Ascending aorta (tissue), 2 donors: ENCODE results near the gene CSNK1G2. TPM values are rescaled to one million over a fixed set of nuclear protein-coding genes. Genes with fewer than 3 reads are reported as not detected.

ENCODE experiments used
- DNase-seq, 2 donors: peaks; one replicate each; pipeline ENCODE4 v3.0.0-alpha.2; 2019; ENCODE audit warnings: low spot score in 2 of 2
- H3K27ac ChIP-seq, 2 donors: fragments of 200-600 bp; sonication (generic); one replicate each; pipeline ENCODE4 v1.5.1; 2016 to 2017; ENCODE audit warnings: mild to moderate bottlenecking in 1 of 2
- H3K27me3 ChIP-seq: fragments of 200-600 bp; sonication (generic); one replicate; pipeline ENCODE4 v1.5.1; 2017
- H3K36me3 ChIP-seq, 2 donors: fragments of 200-600 bp; sonication (generic); one replicate each; pipeline ENCODE4 v1.5.1; 2016
- H3K4me1 ChIP-seq, 2 donors: fragments of 200-600 bp; sonication (generic); one replicate each; pipeline ENCODE4 v1.5.1; 2016 to 2017; ENCODE audit warnings: mild to moderate bottlenecking in 1 of 2
- H3K4me3 ChIP-seq, 2 donors: fragments of 200-600 bp; sonication (generic); one replicate each; pipeline ENCODE4 v1.5.1; 2016 to 2017; ENCODE audit warnings: mild to moderate bottlenecking in 1 of 2
- H3K9me3 ChIP-seq, 2 donors: fragments of 200-600 bp; sonication (generic); one replicate each; pipeline ENCODE4 v1.5.1; 2016
- intact Hi-C: fragments of 100-400 bp; cut with DNase I; formaldehyde crosslinking; loops from one replicate; pipeline ENCODE4 v1.15.1; 2023
- total RNA-seq: library from RNA; depleted of rRNA; stranded (reverse); fragments of >200 nt; gene quantifications from one replicate; pipeline ENCODE4 v1.1.0, GENCODE V29; 2016
- TF ChIP-seq, protein P1 (sequence below), 3 experiments: fragments of 200-600 bp in 2 of 3; fragments of 450-650 bp in 1 of 3; sonication (generic) in 2 of 3; IDR thresholded peaks; one replicate each; pipeline ENCODE4 v1.5.1; 2016 to 2019; ENCODE audit warnings: antibody characterized with exemption in 3 of 3, mild to moderate bottlenecking in 1 of 3, moderate library complexity in 1 of 3

CSNK1G2 gene
- total RNA-seq, 1 donor from 2014 or later: 79.6 TPM

DNA sequence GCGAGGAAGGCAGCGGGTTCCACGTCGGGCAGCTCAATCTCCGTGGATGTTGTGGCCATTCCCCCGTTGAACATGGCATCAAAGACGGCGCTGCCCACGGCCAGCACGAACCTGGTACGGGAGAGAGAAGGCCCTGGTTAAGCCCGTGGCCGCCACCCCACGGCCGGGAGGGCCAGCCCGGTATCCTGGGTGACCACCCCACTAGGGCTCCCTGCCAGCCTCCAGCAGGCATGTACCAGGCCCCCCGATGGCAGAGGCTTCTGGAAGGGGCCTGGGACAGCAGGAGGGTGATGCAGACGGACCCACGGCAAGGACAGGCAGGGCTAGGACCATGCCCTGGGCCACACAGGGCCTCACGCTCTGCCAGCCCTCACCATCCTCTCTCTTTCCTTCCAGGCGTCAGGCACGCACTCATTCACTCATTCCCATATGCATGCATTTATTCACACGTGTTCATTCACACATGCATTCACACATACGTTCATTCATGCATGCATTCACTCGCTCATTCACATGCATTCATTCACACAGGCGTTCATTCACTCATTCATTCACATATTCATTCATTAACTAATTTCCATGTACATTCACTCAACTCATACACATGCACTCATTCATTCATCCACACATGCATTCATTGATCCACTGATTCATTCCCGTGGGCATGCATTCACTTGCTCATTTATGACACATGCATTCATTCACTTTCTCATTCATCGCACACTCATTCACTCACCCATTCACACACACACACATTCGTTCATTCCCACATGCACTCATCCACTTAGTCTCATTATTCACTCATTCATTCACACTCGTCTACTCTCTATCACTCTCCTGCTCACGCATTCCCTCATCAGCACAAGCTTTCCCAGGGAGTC, 56.6 kb downstream of the CSNK1G2 start:
- H3K27ac ChIP-seq: no peak overlapping the region

DNA sequence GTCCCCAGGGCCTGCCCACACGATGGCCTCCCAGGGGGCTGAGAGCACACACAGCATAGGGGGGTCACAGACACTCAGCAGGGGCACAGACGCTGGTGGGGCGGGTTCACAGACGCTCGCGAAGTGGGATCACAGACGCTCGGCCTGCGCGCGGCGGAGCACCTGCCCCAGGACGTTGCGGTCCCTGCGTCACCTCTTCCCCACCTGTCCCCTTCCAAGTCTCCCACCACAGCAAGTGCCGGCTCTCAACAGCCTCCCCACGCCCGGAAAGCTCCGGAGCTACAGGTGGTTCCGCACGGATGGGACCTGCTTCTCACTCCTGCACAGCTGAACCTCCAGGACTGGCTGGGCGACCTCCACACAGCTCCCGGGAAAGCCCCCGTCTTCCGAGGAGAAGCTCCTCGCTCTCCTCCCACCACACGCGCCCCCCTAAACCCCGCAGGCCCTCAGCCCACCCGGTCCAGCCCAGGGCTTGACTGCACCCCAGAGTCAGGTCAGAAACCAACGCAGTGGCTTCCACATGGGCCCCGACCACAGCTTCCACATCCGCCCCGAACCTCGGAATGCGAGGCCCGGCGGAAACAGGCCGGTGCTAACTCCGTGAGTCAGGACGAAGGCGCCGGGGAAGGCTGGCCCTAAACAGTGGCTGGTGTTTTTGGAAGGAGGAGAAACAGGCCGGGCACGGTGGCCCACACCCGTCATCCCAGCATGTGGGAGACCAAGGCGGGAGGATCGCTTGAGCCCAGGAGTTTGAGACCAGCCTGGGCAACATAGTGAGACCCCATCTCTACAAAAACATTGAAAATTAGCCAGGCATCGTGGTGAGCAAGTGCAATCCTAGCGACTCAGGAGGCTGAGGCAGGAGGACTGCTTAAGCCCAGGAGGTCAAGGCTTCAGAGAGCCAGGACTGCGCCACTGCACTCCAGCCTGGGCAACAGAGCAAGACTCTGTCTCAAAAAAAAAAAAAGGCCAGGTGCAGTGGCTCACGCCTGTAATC, 58.0 kb downstream of the CSNK1G2 start:
- no peaks in the 10 kb centered on the region for H3K9me3 ChIP-seq
- H3K4me3 ChIP-seq: no peak overlapping the region
- no peaks in the 10 kb centered on the region for H3K4me1 ChIP-seq
- H3K27me3 ChIP-seq: no peaks in the 10 kb centered on the region
- no peak overlapping the region for H3K27ac ChIP-seq
- TF ChIP-seq, protein P1, sequence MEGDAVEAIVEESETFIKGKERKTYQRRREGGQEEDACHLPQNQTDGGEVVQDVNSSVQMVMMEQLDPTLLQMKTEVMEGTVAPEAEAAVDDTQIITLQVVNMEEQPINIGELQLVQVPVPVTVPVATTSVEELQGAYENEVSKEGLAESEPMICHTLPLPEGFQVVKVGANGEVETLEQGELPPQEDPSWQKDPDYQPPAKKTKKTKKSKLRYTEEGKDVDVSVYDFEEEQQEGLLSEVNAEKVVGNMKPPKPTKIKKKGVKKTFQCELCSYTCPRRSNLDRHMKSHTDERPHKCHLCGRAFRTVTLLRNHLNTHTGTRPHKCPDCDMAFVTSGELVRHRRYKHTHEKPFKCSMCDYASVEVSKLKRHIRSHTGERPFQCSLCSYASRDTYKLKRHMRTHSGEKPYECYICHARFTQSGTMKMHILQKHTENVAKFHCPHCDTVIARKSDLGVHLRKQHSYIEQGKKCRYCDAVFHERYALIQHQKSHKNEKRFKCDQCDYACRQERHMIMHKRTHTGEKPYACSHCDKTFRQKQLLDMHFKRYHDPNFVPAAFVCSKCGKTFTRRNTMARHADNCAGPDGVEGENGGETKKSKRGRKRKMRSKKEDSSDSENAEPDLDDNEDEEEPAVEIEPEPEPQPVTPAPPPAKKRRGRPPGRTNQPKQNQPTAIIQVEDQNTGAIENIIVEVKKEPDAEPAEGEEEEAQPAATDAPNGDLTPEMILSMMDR (IDR thresholded peaks at IDR 0.05): no peak
- intact Hi-C loops: no loop called here
- no peak for DNase-seq
- H3K36me3 ChIP-seq: peaks cover 26 to 40% of the 10 kb centered on the region in 2 donors

More for the DNA sequence above, 56.6 kb downstream of the CSNK1G2 start:
- H3K36me3 ChIP-seq: peaks cover 26 to 43% of the 10 kb centered on the region in 2 donors
- no peaks in the 10 kb centered on the region for H3K9me3 ChIP-seq
- TF ChIP-seq, protein P1 (IDR thresholded peaks at IDR 0.05): no peak
- H3K4me3 ChIP-seq: no peak overlapping the region
- H3K27me3 ChIP-seq: no peaks in the 10 kb centered on the region
- intact Hi-C loops: no loop called here
- H3K4me1 ChIP-seq: no peaks in the 10 kb centered on the region
- DNase-seq: no peak

DNA sequence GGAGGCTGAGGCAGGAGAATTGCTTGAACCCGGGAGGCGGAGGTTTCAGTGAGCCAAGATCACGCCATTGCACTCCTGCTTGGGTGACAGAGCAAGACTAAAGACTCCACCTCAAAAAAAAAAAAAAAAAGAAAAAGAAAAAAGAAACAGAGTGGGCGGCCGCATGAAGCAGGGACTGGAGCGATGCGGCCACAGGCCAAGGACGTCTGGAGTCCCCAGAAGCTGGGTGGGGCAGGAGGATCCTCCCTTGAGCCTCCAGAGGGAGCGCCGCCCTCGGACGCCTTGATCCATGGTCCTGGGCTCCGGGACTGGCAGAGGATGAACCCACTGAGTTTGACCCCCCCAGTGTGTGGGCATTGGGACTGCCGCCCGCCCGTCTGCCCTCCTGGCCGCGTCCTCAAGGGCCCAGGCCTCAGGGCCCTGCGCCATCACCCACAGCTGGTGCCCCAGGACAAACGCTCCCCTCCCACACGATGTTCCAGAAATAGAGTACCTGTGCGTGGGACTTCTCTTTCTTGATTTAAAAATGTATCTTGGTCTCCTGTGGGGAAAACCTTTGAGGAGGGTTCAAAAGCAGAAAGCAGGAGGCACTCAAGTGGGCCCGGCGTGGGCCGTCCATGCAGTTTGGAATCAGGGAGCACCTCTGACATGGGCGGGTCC, 59.0 kb downstream of the CSNK1G2 start:
- TF ChIP-seq, protein P1 (IDR thresholded peaks at IDR 0.05): no peak
- H3K9me3 ChIP-seq: no peaks in the 10 kb centered on the region
- intact Hi-C loops: no loop called here
- no peak for DNase-seq
- H3K27ac ChIP-seq: no peak overlapping the region
- H3K36me3 ChIP-seq: peaks cover 26 to 38% of the 10 kb centered on the region in 2 donors
- H3K4me1 ChIP-seq: no peaks in the 10 kb centered on the region
- no peak overlapping the region for H3K4me3 ChIP-seq
- no peaks in the 10 kb centered on the region for H3K27me3 ChIP-seq

DNA sequence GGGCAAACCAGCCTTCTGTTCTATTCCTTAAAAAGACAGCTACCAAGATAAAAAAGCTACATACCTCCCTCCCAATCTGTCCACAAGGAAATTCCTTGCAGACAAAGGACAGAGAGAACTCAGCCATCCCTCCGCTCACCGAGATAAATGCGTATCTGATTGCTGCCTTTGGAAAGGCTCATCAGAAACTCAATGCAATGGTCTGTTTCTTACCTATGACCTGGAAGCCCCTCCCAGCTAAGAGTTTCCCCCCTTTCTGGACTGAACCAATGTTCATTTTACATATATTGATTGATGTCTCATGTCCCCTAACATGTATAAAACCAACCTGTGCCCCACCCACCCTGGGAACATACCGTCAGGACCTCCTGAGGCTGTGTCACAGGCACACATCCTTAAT, 62.9 kb downstream of the CSNK1G2 start:
- DNase-seq: no peak
- Histone ChIP-seq H3K9me3 (no peaks in the 10 kb centered on the region), H3K27me3 (no peaks in the 10 kb centered on the region), H3K27ac (no peak overlapping the region), H3K4me1 (no peaks in the 10 kb centered on the region), H3K36me3 (peaks cover 18 to 24% of the 10 kb centered on the region in 2 donors), H3K4me3 (no peak overlapping the region)
- TF ChIP-seq, protein P1 (IDR thresholded peaks at IDR 0.05): no peak
- intact Hi-C loops: no loop called here

DNA sequence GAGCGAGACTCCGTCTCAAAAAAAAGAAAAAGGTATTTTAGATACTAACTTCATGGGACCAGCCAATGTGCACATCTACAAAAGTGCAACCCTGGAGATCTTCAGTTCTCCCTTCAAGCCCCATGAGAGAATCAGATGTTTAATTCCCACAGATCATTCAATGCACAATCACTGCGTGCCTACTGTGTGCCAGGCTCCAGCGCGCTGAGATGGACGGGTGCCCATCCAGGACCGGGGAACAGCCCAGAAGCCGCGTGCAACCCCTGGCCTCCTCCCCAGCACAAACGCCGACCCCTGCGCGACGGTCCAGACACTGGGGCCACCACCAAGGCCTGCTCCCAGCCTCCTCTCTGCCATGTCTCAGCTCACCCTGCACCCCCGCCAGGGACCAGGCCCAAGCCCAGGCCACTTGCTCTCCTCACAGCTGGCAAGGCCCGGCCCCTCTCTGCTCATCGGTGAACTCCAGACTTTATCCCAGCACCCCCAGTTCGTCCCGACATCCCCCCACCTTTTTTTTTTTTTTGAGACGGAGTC, 69.2 kb downstream of the CSNK1G2 start:
- intact Hi-C loops: loop anchor here (10.0 kb wide), 1 partner anchor 105 kb away; the partner anchor contains the start of genes ADAT3 and SCAMP4
- Histone ChIP-seq H3K27ac (no peak overlapping the region), H3K4me1 (peaks cover 4 to 5% of the 10 kb centered on the region in 2 donors), H3K36me3 (no peaks in the 10 kb centered on the region), H3K4me3 (no peak overlapping the region), H3K27me3 (no peaks in the 10 kb centered on the region), H3K9me3 (no peaks in the 10 kb centered on the region)
- no peak for DNase-seq
- TF ChIP-seq, protein P1 (IDR thresholded peaks at IDR 0.05): no peak
